Stimulated activated CD8-positive, alpha-beta memory T cell treated with anti-CD3 and anti-CD28 coated beads, Interleukin-7, amount 100 ng/mL, for 4 hours (primary cell): ENCODE results near the gene CORO2A.
"Not testable (repeated sequence)": the region's sequence is repeated elsewhere in the genome, so short reads cannot be mapped to it uniquely, and the experiment has no call there.

ENCODE experiments used
- DNase-seq, 2 donors: peaks; one replicate each; pipeline ENCODE4 v3.0.0-alpha.2; 2020; ENCODE audit warnings: low read depth in 2 of 2

Gene CORO2A

GRCh38 chr9:98191671-98192502 lies 550 bp downstream of the CORO2A start:
- DNase-seq = no peak

GRCh38 chr9:98191181-98191608 lies 1.2 kb downstream of the CORO2A start:
- DNase-seq = no peak

GRCh38 chr9:98190757-98191105 lies 1.7 kb downstream of the CORO2A start:
- no peak for DNase-seq

GRCh38 chr9:98189412-98189811 lies 3.0 kb downstream of the CORO2A start:
- DNase-seq = no peak

GRCh38 chr9:98187926-98188325 lies 4.5 kb downstream of the CORO2A start:
- no peak for DNase-seq

- DNase-seq = no peak
These were observed 6.2 kb downstream of the CORO2A start for GRCh38 chr9:98186236-98186635.

- no peak for DNase-seq
These were observed 6.7 kb downstream of the CORO2A start for GRCh38 chr9:98185611-98186171.

GRCh38 chr9:98185021-98185567 lies 7.3 kb downstream of the CORO2A start:
- no peak for DNase-seq

- no peak for DNase-seq
These were observed 8.1 kb downstream of the CORO2A start for GRCh38 chr9:98184326-98184725.

GRCh38 chr9:98182889-98183599 lies 9.4 kb downstream of the CORO2A start:
- DNase-seq = no peak

GRCh38 chr9:98182069-98182820 lies 10.2 kb downstream of the CORO2A start:
- no peak for DNase-seq

GRCh38 chr9:98181746-98182068 lies 10.7 kb downstream of the CORO2A start:
- no peak for DNase-seq

GRCh38 chr9:98180996-98181395 lies 11.4 kb downstream of the CORO2A start:
- DNase-seq = no peak

GRCh38 chr9:98178874-98179850 lies 13.3 kb downstream of the CORO2A start:
- no peak for DNase-seq

- DNase-seq = no peak
These were observed 15.8 kb downstream of the CORO2A start for GRCh38 chr9:98176391-98177259.

GRCh38 chr9:98175762-98176161 lies 16.7 kb downstream of the CORO2A start:
- no peak for DNase-seq

GRCh38 chr9:98175028-98175569 lies 17.3 kb downstream of the CORO2A start:
- no peak for DNase-seq

GRCh38 chr9:98174502-98174918 lies 17.9 kb downstream of the CORO2A start:
- not testable (repeated sequence) for DNase-seq

GRCh38 chr9:98173181-98173580 lies 19.3 kb downstream of the CORO2A start:
- DNase-seq = no peak
